MM.1S (cell line): ENCODE results near the gene LRRC8A.

Source experiments
- DNase-seq: peaks from one replicate; pipeline ENCODE4 v3.0.0-alpha.2; 2015
- H2AFZ ChIP-seq: fragments of 300-600 bp; sonication (generic); 2 replicates; pipeline ENCODE4 v1.6.0; 2016; ENCODE audit warnings: antibody characterized with exemption, low read length
- H3F3A ChIP-seq: fragments of 300-600 bp; sonication (generic); 2 replicates; pipeline ENCODE4 v1.6.1; 2016; ENCODE audit warnings: mild to moderate bottlenecking, antibody characterized with exemption, low read length, moderate library complexity, mixed read lengths; ENCODE audit not compliant: insufficient read depth
- H3K27ac ChIP-seq: fragments of 300-600 bp; sonication (generic); 2 replicates; pipeline ENCODE4 v1.5.1; 2016; ENCODE audit warnings: mild to moderate bottlenecking, low read length
- H3K27me3 ChIP-seq: fragments of 300-600 bp; sonication (generic); replicated peaks from 2 replicates; pipeline ENCODE4 v1.6.0; 2016; ENCODE audit warnings: low read length; ENCODE audit not compliant: insufficient read depth
- H3K36me3 ChIP-seq: fragments of 300-600 bp; sonication (generic); replicated peaks from 2 replicates; pipeline ENCODE4 v1.6.1; 2016; ENCODE audit warnings: mild to moderate bottlenecking, low read length, mixed read lengths; ENCODE audit not compliant: insufficient read depth
- H3K4me1 ChIP-seq: fragments of 300-600 bp; sonication (generic); 2 replicates; pipeline ENCODE4 v1.6.1; 2016; ENCODE audit warnings: low read length, mixed read lengths
- H3K4me2 ChIP-seq: fragments of 300-600 bp; sonication (generic); 2 replicates; pipeline ENCODE4 v1.6.0; 2016; ENCODE audit warnings: low read depth, low read length
- H3K4me3 ChIP-seq: fragments of 300-600 bp; sonication (generic); 2 replicates; pipeline ENCODE4 v1.5.1; 2016; ENCODE audit warnings: low read length, mixed read lengths
- H3K79me2 ChIP-seq: fragments of 300-600 bp; sonication (generic); 2 replicates; pipeline ENCODE4 v1.6.1; 2016; ENCODE audit warnings: mixed run types, low read length, mixed read lengths
- H3K9ac ChIP-seq: fragments of 300-600 bp; sonication (generic); 2 replicates; pipeline ENCODE4 v1.6.1; 2016; ENCODE audit warnings: low read length, mixed read lengths
- H3K9me2 ChIP-seq: fragments of 300-600 bp; sonication (generic); replicated peaks from 2 replicates; pipeline ENCODE4 v1.6.1; 2016; ENCODE audit warnings: mild to moderate bottlenecking, low read length, mixed read lengths; ENCODE audit not compliant: insufficient read depth
- H3K9me3 ChIP-seq: fragments of 300-600 bp; sonication (generic); replicated peaks from 2 replicates; pipeline ENCODE4 v1.6.1; 2016; ENCODE audit warnings: mild to moderate bottlenecking, low read length, mixed read lengths; ENCODE audit not compliant: insufficient read depth
- H4K20me1 ChIP-seq: fragments of 300-600 bp; sonication (generic); 2 replicates; pipeline ENCODE4 v1.6.1; 2016; ENCODE audit warnings: mild to moderate bottlenecking, low read length, moderate library complexity, mixed read lengths; ENCODE audit not compliant: insufficient read depth
- EZH2 ChIP-seq: fragments of 300-600 bp; sonication (generic); optimal IDR thresholded peaks from 2 replicates; pipeline ENCODE3; 2017; ENCODE audit warnings: low read depth, mild to moderate bottlenecking, antibody characterized with exemption, low read length, mixed read lengths
- EZH2phosphoT487 ChIP-seq: fragments of 300-600 bp; sonication (generic); IDR thresholded peaks from 2 replicates; pipeline ENCODE4 v1.6.1; 2018; ENCODE audit warnings: antibody characterized with exemption, low read length
- TF ChIP-seq, protein P1 (sequence below): fragments of 300-600 bp; sonication (generic); IDR thresholded peaks from 2 replicates; pipeline ENCODE4 v1.5.1; 2016; ENCODE audit warnings: antibody characterized with exemption, low read length, mixed read lengths

The LRRC8A gene

GRCh38 chr9:128911529-128912035, 29.6 kb downstream of the LRRC8A start:
- no peak for DNase-seq
- Histone ChIP-seq H3K36me3 (peaks cover 6% of the 10 kb centered on the region; the same call in 1 of the 2 replicates), H3K27ac (no peak overlapping the region), H3F3A (no peaks in the 10 kb centered on the region), H3K4me2 (no peak overlapping the region), H4K20me1 (no peaks in the 10 kb centered on the region), H3K4me3 (no peak overlapping the region), H3K27me3 (no peaks in the 10 kb centered on the region), H3K4me1 (no peaks in the 10 kb centered on the region), H3K9me3 (no peaks in the 10 kb centered on the region), H2AFZ (no peak overlapping the region), H3K9me2 (no peaks in the 10 kb centered on the region), H3K79me2 (peaks cover 22% of the 10 kb centered on the region), H3K9ac (no peak overlapping the region)
- TF ChIP-seq, protein P1, sequence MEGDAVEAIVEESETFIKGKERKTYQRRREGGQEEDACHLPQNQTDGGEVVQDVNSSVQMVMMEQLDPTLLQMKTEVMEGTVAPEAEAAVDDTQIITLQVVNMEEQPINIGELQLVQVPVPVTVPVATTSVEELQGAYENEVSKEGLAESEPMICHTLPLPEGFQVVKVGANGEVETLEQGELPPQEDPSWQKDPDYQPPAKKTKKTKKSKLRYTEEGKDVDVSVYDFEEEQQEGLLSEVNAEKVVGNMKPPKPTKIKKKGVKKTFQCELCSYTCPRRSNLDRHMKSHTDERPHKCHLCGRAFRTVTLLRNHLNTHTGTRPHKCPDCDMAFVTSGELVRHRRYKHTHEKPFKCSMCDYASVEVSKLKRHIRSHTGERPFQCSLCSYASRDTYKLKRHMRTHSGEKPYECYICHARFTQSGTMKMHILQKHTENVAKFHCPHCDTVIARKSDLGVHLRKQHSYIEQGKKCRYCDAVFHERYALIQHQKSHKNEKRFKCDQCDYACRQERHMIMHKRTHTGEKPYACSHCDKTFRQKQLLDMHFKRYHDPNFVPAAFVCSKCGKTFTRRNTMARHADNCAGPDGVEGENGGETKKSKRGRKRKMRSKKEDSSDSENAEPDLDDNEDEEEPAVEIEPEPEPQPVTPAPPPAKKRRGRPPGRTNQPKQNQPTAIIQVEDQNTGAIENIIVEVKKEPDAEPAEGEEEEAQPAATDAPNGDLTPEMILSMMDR: no peak
- no peak for TF ChIP-seq EZH2phosphoT487
- no peak for TF ChIP-seq EZH2

- Histone ChIP-seq H3K4me3 (no peak overlapping the region), H3K9me2 (no peaks in the 10 kb centered on the region), H3K36me3 (peaks cover 6% of the 10 kb centered on the region; the same call in 1 of the 2 replicates), H2AFZ (no peak overlapping the region), H3F3A (no peaks in the 10 kb centered on the region), H3K9ac (no peak overlapping the region), H3K4me1 (no peaks in the 10 kb centered on the region), H3K27me3 (no peaks in the 10 kb centered on the region), H4K20me1 (no peaks in the 10 kb centered on the region), H3K79me2 (peaks cover 17% of the 10 kb centered on the region), H3K27ac (no peak overlapping the region), H3K9me3 (no peaks in the 10 kb centered on the region), H3K4me2 (no peak overlapping the region)
- TF ChIP-seq EZH2 (no peak), EZH2phosphoT487 (no peak)
- TF ChIP-seq, protein P1: no peak
- no peak for DNase-seq
Measured at GRCh38 chr9:128912270-128912853, 30.4 kb downstream of the LRRC8A start.

- no peak overlapping the region for H3K4me3 ChIP-seq
- H2AFZ ChIP-seq: no peak overlapping the region
- no peaks in the 10 kb centered on the region for H3K27me3 ChIP-seq
- peaks cover under 1% of the 10 kb centered on the region; the same call in 1 of the 2 replicates for H3K36me3 ChIP-seq
- no peak for TF ChIP-seq EZH2phosphoT487
- TF ChIP-seq, protein P1: no peak
- TF ChIP-seq EZH2: no peak
- no peaks in the 10 kb centered on the region for H3F3A ChIP-seq
- H3K9ac ChIP-seq: no peak overlapping the region
- H3K9me2 ChIP-seq: no peaks in the 10 kb centered on the region
- H3K4me2 ChIP-seq: no peak overlapping the region
- H3K4me1 ChIP-seq: no peaks in the 10 kb centered on the region
- no peak overlapping the region for H3K27ac ChIP-seq
- H3K79me2 ChIP-seq: peaks cover 17% of the 10 kb centered on the region
- H4K20me1 ChIP-seq: no peaks in the 10 kb centered on the region
- DNase-seq: no peak
- H3K9me3 ChIP-seq: no peaks in the 10 kb centered on the region
Measured at GRCh38 chr9:128913048-128913900, 31.3 kb downstream of the LRRC8A start.
